Measurements from ENCODE around the gene DCTN4. TPM values are rescaled to one million over a fixed set of nuclear protein-coding genes. Genes with fewer than 3 reads are reported as not detected.
A peak's percentile ranks its signal among the peaks of the same experiment; 100 is the strongest.

The DCTN4 gene
- total and polyA plus RNA-seq, 2 of the 4 experiments (the other 2 are of a cell fraction): 28.1 to 50.2 TPM

DNA sequence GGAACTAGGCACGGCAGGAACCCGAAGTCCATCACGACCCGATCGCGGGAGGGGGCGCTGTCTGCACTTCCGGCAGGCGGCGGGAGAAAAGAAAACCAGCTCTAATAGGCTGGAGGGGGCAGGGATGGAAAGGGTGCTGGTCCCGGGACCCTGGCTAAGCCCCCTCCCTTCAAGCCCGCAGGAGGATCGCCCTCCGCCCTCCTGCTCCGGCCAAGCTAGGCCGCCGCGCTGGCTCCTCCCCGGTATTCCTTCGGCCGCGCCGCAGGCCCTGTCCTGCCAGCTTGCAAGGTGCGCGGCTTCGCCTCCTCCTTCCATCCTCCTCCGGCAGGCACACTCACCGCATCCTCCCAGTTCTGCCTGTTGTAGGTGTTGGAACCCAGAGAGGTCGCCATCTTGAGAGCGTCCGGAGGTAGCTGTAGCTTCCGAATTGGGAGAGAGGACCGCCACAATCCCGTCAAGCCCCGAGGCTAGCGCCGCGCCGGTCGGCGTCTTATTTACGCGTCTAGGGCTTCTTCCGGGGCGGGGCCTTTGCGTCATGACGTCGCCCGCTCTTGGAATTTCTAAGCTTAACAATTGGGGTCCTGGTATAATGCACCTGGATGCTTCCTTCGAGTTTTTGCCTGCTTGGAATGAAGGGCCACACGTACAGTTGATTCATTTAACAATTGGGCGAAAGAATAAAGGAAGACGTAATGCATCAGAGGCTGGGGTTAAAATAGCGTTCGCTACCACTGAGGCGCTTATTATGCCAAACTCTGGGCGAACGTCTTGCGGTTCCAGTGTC is 58.0 kb downstream of the DCTN4 start, which contains the start of gene RBM22 (continued):
- no peak for TF ChIP-seq BHLHE40 (IDR thresholded peaks at IDR 0.05; ENCODE audit: low read depth, low read length)
- TF ChIP-seq MAZ (IDR thresholded peaks at IDR 0.05; ENCODE audit: borderline replicate concordance, low read depth, low read length): no peak
- TF ChIP-seq FOS (IDR thresholded peaks at IDR 0.05; ENCODE audit: low read depth, low read length): no peak

GRCh38 chr5:150700246-150700593 is 58.6 kb downstream of the DCTN4 start:
- Histone ChIP-seq H3K9ac (ENCODE audit: low read depth, low read length) (peak overlapping the region; percentile 97), H2AK9ac (replicated peaks; ENCODE audit: low read depth, low read length, poor library complexity) (peak overlapping the region; percentile 50), H4K8ac (ENCODE audit: low read depth in 2 of 2, low read length in 2 of 2) (peak overlapping the region; percentile 94 to 96; a peak in 3 of 4 replicates), H3K9me3 (ENCODE audit: control insufficient read depth, insufficient read depth, low read length) (no peaks in the 10 kb centered on the region), H2BK120ac (ENCODE audit: low read depth, low read length) (no peak overlapping the region), H3K4me2 (ENCODE audit: low read depth, low read length) (peak overlapping the region; percentile 94), H3K14ac (replicated peaks; ENCODE audit: low read depth, low read length) (peak overlapping the region; percentile 50), H3K56ac (ENCODE audit: extremely low read depth, insufficient read depth, low read length) (peak overlapping the region; percentile 72; the same call in 1 of the 2 replicates), H2BK5ac (ENCODE audit: low read depth, low read length, poor library complexity, severe bottlenecking) (peak overlapping the region; percentile 56), H3K9me1 (ENCODE audit: insufficient read depth, low read length) (no peaks in the 10 kb centered on the region), H3K27me3 (ENCODE audit: control insufficient read depth, insufficient read depth, low read length) (no peaks in the 10 kb centered on the region), H3K36me3 (ENCODE audit: control insufficient read depth, insufficient read depth, low read length) (peaks cover 18% of the 10 kb centered on the region), H2AK5ac (ENCODE audit: low read depth, low read length) (peak overlapping the region; percentile 71; the same call in 1 of the 2 replicates), H2BK15ac (ENCODE audit: low read depth, low read length) (no peak overlapping the region), H3K27ac (ENCODE audit: insufficient read depth, low read length) (peak overlapping the region; percentile 94), H2BK20ac (ENCODE audit: low read depth, low read length) (no peak overlapping the region), H2AFZ (replicated peaks; ENCODE audit: low read length, poor library complexity) (peak overlapping the region; percentile 99), H3K4me3 (ENCODE audit: insufficient read depth, low read depth, low read length) (peak overlapping the region; percentile 81), H3K4me1 (ENCODE audit: control insufficient read depth, insufficient read depth, low read length) (peaks cover 3% of the 10 kb centered on the region), H4K20me1 (ENCODE audit: insufficient read depth, low read length) (no peaks in the 10 kb centered on the region), H3K4ac (ENCODE audit: low read depth, low read length) (peak overlapping the region; percentile 97), H3K79me1 (ENCODE audit: low read depth in 1 of 2, low read length in 2 of 2) (peaks cover 14 to 32% of the 10 kb centered on the region in 2 experiments), H4K5ac (ENCODE audit: low read depth, low read length) (peak overlapping the region; percentile 65; the same call in 1 of the 2 replicates), H4K91ac (ENCODE audit: insufficient read depth, low read depth, low read length) (peak overlapping the region; percentile 63; the same call in 1 of the 2 replicates), H3K23ac (ENCODE audit: low read depth, low read length) (peak overlapping the region; percentile 95), H3K18ac (ENCODE audit: low read depth, low read length) (no peak overlapping the region)
- CTCF ChIA-PET: interaction anchor here (0.6 to 1.3 kb wide), 4 partner anchors 20 to 152 kb away, joined by 3 read pairs; no protein-coding TSS in a partner anchor
- dilution Hi-C loops (cut with HindIII; ENCODE audit: low sequenced_read_pairs, unreplicated experiment) (no loop called here), intact Hi-C loops (cut with micrococcal nuclease) (loop anchor here (1.0 to 2.0 kb wide), 2 partner anchors 139 to 147 kb away; no protein-coding TSS in a partner anchor), in situ Hi-C loops (cut with MboI; ENCODE audit: low sequenced_read_pairs) (no loop called here)
- no TSS peak for BruUV-seq (replicated peaks)
- no peak for TF ChIP-seq CHD1 (IDR thresholded peaks at IDR 0.05; ENCODE audit: low read depth, low read length)
- POLR2A ChIA-PET (ENCODE audit: unreplicated experiment): interaction anchor here (0.9 kb wide), 1 partner anchor 147 kb away, joined by 3 read pairs; no protein-coding TSS in a partner anchor
- DNase-seq: no peak
- WGBS, 2 experiments (ENCODE audit: extremely low coverage in 2 of 2, insufficient read length in 1 of 2): 0% methylated on average over 2 of the region's 15 CpGs; no CpG with 5 or more reads in 1 of the 2 experiments
- ATAC-seq (ENCODE audit: low read depth): no peak

Data from IMR-90 (cell line).